HK-2 (cell line): ENCODE results near the gene MTMR12.
"Not testable (repeated sequence)": the region's sequence is repeated elsewhere in the genome, so short reads cannot be mapped to it uniquely, and the experiment has no call there.

Experiments
- DNase-seq: peaks from one replicate; pipeline ENCODE4 v3.0.0-alpha.2; 2018; ENCODE audit not compliant: unreplicated experiment

MTMR12 gene

GRCh38 chr5:32233696-32234447, 78.9 kb downstream of the MTMR12 start:
- no peak for DNase-seq

DNA sequence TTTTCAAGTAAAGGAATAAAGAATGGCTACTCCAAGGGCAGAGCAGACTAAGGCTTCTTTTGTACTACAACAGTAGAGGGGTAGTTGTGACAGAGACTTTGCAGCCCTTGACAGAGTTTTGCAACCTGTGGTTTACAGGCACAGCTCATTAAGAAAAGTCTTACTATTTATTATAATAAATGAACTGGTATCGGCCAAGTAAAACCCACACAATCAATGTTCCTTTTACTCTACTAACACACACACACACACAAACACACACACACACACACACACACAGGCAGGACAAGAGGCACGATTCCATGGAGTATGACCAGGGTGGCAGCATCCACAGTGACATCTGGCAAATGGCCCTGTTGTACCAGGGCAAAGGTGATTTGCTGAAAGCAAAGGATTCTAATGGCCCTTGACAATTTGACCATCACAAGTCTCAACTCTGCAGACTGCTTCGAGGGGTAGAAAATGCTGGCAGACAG, 79.5 kb downstream of the MTMR12 start:
- no peak for DNase-seq

DNA sequence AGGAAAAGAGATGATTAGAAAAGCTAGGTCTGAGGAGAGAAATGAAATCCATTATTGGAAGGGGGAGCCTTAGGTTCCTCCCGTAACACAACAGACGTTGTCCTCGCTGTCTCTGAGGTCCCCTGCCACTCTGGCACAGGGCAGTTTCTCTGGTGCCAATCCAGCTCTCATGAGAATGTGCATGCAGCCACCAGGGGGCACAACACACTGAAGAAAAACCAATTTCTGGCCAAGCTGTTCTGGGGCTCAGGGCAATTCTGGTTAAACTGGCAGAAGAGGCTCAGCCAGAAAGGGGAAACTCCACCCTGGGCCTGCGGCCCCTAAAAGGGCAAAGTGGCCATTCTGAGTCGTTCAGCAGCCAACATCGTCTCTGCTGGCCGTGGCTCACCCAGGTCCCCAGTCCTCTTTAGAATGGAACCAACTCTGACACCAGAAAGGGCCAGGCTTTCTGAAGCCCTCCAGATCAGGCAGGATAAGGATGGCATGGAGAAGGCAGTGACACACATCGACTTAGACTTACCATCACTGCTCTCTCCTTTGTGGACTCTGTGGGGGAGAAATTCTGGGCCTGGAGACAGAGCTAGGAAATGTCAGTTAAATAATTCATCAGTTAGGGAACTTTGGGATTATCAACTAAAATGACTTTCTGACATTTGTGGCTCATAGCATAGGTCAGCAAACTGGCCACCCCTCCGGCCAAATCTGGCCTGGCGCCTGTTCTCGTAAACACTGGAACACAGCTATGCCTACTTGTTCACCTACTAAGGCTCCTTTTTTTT, 80.1 kb downstream of the MTMR12 start:
- peak; percentile 63 for DNase-seq

GRCh38 chr5:32231929-32232328, 80.8 kb downstream of the MTMR12 start:
- DNase-seq: no peak

DNA sequence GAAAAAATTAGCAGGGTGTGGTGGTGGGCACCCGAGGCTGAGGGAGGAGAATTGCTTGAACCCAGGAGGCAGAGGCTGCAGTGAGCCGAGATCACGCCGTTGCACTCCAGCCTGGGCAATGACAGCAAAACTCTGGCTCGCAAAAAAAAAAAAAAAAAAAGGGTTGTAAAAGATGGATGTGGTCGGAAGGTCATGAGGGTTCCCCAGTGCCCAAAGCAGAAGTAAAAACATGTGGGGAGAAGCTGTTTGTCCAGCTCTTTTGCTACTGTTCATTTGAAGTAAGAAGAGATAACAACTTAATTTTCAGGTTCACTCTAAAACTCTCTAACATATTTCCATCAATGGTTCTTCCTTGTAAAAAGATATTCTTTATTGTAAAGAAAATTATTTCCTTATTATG, 81.5 kb downstream of the MTMR12 start:
- DNase-seq: no peak

GRCh38 chr5:32230356-32231099, 82.2 kb downstream of the MTMR12 start:
- no peak for DNase-seq

DNA sequence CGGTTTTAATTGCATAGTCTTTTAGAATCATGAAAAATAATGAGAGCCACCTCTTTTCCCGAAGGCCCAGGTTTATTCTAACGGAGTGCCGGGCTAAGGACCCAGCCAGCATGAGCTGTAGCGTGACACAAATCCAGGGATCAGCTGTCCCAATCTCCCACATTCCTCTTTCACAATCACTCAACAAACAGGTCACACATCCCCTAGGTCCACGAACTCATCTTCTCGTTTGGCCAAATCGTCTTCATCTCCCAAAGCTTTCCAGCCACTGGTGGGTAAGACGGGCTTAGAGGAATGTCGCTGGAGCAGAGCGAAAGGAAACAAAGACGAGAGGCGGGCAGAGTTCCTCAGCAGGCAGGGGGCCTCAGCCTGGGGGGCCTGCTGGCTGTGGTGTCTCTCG, 83.2 kb downstream of the MTMR12 start:
- DNase-seq: no peak

DNA sequence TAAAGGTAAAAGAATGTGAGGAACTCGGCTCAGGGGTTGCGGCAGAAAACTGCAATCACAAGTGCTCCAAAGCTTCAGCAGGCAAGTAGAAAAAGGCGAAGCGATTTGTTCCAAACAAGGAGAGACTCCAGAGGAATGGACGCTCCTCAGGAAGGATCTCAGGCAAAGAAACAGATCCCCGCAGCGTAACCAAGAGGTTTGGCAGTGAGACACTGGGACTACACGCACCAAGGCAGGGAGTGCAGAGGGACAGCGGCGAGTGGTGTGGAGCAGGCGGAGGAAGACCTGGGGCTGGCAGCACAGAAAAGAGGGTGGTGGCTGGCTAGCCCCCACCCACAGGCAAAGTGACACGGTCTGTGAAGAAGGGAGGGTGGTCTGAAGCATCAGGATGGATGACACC, 83.9 kb downstream of the MTMR12 start:
- DNase-seq: no peak

DNA sequence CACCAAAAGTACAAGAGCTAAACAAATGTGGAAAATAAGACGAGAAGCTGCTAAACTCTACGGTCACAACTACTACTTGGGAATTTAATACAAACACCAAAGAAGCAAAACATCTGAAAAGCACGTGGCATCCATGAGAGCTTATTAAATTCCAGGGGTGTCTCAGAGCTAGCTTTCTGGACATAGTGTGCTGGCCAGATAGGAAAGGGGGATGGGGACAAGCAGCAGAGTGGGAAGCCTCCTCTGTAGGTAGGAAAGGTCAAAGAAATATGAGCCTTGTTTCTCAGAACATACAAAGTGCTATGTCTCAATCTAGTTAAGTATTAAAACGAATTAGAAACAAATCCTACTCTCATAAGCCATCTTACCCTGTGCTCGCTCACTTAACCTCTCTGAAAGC, 87.3 kb downstream of the MTMR12 start:
- no peak for DNase-seq

DNA sequence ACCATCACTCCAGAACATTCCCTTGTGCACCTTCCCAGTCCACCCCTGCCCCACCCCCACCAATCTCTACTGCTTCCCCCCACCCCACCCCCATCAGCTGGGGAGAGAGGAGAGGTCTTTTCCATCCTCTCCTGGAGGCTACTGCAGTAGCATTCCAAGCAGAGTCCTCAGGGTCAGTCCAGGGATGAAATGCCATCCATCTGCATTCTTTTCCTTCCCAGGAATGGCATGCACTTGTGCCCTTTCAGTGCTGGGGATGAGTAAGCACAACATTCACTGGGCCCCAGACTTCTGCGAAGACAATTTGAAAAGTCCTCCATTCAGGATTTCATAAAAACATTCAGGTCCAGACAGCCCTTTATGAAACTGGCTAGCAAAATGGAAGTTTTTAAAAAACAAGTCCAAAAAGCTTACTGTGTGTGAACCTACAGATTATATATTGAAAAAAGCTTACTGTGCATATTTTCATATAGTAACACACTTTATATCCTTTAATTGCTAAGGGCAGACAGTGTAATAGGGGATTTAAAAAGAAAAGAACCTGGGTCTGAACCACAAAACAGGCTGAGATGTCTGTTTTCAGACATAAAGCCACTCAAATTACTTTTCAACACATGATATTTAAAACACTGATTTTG, 88.6 kb downstream of the MTMR12 start:
- peak; percentile 43 for DNase-seq

GRCh38 chr5:32222723-32223470, 89.8 kb downstream of the MTMR12 start:
- DNase-seq: no peak

DNA sequence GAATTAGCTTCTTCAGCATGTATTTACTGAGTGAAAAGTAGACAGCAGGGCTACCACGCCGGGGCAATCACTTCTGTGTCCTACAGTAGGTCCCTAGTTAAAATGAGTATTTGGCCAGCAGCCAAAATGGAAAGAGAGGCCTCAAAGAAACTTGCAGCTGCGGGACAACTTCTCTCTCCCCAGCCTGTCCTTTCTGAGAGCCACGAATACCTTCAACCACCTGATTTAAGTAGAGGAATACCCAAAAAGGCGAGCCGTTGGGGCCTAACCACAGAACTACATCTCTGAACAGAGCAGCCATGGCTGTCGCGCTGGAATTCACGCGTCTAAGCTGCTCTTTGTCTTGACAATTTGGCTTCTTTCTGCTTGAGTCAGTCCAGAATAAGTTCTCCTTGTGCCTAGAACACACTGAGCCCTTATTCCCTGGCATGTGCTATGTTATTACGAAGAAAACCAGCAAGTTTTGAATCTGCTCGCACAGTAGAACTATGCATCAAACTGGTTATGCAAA, 94.8 kb downstream of the MTMR12 start:
- no peak for DNase-seq

DNA sequence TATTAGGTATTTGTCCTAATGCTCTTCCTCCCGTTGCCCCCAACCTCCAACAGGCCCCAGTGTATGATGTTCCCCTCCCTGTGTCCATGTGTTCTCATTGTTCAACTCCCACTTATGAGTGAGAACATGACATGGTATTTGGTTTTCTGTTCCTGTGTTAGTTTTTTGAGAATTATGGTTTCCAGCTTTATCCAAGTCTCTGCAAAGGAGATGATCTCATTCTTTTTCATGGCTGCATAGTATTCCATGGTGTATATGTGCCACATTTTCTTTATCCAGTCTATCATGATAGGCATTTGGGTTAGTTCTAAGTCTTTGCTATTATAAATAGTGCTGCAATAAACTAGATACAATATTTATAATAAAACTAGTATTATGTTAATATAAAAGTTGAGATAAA, 98.4 kb downstream of the MTMR12 start:
- not testable (repeated sequence) for DNase-seq

DNA sequence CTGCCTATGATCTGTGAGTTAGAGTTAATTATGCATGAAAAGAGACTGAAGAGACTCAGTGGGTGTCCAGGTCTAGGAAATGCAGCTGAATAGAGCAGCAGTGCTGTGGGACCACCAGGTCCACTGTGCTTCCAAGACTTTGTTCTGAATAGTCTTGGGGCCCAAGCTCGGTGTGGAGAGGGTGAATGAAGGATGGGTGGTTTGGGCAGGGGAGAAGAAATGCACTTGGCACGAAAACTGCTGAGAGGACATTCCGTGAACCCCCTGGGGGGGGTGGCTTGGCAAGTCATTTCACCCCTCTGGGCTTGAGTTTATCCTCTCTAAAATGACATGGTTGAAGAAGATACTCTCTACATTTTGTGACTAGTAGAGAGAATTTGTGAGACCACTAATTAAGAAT, 102.6 kb downstream of the MTMR12 start:
- DNase-seq: no peak

GRCh38 chr5:32208837-32209236, 103.9 kb downstream of the MTMR12 start:
- not testable (repeated sequence) for DNase-seq

DNA sequence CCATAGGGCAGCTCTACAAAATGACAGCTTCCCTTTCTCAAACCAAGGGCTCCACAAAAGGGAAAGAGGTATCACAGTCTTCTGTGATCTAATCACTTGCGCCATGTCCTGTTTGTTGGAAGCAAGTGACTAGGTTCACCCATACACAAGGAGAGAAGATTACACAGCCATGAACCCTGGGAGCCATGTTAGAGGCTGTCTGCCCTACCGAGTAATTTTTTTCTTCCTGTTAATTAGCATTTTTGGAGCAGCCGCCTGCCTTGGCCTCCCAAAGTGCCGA, 105.4 kb downstream of the MTMR12 start:
- no peak for DNase-seq

- DNase-seq: no peak
Observed at GRCh38 chr5:32206509-32207354, 106.0 kb downstream of the MTMR12 start.

DNA sequence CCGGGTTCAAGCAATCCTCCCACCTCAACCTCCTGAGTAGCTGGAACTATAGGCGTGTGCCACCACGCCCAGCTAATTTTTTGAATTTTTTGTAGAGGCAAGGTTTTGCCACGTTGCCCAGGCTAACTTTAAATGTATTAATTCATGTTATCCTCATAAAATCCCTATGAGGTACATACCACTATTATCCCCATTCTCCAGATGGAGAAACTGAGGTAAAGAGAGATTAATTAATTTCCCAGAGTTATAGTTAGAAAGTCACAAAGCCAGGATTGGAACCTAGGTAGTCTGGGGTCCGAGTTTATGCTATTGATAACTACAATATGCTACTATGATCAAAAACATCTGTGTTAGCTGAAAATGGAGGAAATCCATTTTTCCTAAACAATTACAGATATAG, 106.7 kb downstream of the MTMR12 start:
- DNase-seq: no peak

DNA sequence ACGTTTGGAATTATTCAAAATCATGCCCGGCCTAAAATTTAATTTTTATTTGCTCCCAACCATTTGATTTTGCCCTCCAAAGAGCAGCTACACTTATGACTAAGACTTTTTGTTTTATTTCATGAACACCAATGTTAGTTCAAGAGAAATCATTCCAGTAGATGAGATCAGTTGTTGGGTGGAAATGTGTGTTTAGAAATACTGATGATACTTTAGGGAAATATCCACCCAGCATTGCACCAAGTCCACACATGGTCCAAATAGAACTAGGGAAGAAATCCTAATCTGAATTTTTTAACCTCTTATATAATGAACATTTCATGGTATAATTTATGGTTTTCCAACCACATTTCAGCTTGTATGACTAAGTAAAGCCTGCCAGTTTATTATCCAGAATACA, 110.3 kb downstream of the MTMR12 start:
- DNase-seq: no peak

- DNase-seq: no peak
Observed at GRCh38 chr5:32201122-32201753, 111.5 kb downstream of the MTMR12 start.
